H1 (cell line): ENCODE data around the gene AMBP.

Experiments used
- EZH2 ChIP-seq: fragments of 200-600 bp; sonication (generic); IDR thresholded peaks from 2 replicates; pipeline ENCODE4 v1.7.1; 2012; ENCODE audit warnings: low read depth, mild to moderate bottlenecking, moderate library complexity, low read length, inconsistent platforms; ENCODE audit not compliant: severe bottlenecking
- JUND ChIP-seq: IDR thresholded peaks from 2 replicates; pipeline ENCODE4 v1.6.1; 2011; ENCODE audit warnings: mild to moderate bottlenecking, improper control_type of control experiment, low read length
- RBBP5 ChIP-seq: IDR thresholded peaks from 2 replicates; pipeline ENCODE4 v1.7.1; 2012; ENCODE audit warnings: low read depth, mild to moderate bottlenecking, inconsistent platforms, low read length, moderate library complexity, borderline replicate concordance
- RFX5 ChIP-seq: IDR thresholded peaks from 2 replicates; pipeline ENCODE4 v1.6.1; 2011; ENCODE audit warnings: low read depth, low read length, improper control_type of control experiment, borderline replicate concordance
- RXRA ChIP-seq: IDR thresholded peaks from 2 replicates; pipeline ENCODE4 v1.6.1; 2011; ENCODE audit warnings: low read depth, mild to moderate bottlenecking, low read length, moderate library complexity; ENCODE audit not compliant: insufficient read depth
- TF ChIP-seq, protein P1 (sequence below), 3 experiments: IDR thresholded peaks; 1 replicate in 2 of 3; 2 replicates in 1 of 3; pipeline versions ENCODE4 v1.5.1 to v1.6.1; 2011; ENCODE audit warnings: low read length in 3 of 3, mild to moderate bottlenecking in 3 of 3, inconsistent platforms in 2 of 3, low read depth in 1 of 3, moderate library complexity in 1 of 3; ENCODE audit not compliant: insufficient read depth in 1 of 3; ENCODE audit errors: control extremely low read depth in 1 of 3

DNA sequence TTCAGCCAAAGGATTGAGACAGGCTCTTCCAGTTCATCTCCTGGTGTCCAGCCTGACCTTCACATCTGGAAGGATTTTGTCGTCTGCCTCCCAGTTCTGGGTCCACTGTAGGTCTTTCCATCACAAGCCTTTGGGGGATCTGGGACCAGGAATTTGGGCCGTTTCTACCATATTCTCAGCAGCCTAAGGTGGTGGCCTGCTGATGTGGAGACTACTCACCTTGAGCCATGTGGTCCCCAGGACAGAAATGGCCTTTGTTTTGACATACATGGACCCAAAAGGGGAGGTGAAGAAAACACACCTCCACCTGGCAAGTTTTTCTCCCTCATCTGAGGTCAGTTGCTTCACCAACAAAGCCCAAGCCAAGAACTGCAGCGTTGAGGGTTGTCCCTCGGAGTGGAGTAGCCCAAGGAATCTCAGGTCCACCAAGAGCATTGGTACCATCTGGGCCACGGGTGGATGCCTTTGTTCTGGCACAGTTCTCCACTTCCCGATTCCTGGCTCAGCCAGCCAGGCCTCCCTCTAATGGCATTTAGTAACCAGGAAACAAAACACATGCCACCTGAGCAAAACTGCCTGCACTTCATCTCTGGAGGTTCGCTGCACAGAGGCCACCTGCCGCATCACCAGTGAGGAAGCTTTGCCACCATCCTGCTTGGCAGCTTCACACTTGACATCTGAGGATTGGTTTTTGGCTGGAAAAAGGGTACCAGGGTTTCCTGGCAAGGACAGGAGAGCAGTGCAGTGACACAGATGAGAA, 24.7 kb downstream of the AMBP start:
- TF ChIP-seq RXRA (no peak), RFX5 (no peak), RBBP5 (no peak), EZH2 (no peak), JUND (no peak)
- TF ChIP-seq, protein P1, sequence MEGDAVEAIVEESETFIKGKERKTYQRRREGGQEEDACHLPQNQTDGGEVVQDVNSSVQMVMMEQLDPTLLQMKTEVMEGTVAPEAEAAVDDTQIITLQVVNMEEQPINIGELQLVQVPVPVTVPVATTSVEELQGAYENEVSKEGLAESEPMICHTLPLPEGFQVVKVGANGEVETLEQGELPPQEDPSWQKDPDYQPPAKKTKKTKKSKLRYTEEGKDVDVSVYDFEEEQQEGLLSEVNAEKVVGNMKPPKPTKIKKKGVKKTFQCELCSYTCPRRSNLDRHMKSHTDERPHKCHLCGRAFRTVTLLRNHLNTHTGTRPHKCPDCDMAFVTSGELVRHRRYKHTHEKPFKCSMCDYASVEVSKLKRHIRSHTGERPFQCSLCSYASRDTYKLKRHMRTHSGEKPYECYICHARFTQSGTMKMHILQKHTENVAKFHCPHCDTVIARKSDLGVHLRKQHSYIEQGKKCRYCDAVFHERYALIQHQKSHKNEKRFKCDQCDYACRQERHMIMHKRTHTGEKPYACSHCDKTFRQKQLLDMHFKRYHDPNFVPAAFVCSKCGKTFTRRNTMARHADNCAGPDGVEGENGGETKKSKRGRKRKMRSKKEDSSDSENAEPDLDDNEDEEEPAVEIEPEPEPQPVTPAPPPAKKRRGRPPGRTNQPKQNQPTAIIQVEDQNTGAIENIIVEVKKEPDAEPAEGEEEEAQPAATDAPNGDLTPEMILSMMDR (IDR thresholded peaks at IDR 0.05; ENCODE audit: control extremely low read depth in 1 of 3, insufficient read depth in 1 of 3, low read depth in 1 of 3, low read length in 3 of 3), result no peak
